ENCODE data around the gene SLC5A10.
"Not testable (repeated sequence)": the region's sequence is repeated elsewhere in the genome, so short reads cannot be mapped to it uniquely, and the experiment has no call there.

Gene SLC5A10

DNA sequence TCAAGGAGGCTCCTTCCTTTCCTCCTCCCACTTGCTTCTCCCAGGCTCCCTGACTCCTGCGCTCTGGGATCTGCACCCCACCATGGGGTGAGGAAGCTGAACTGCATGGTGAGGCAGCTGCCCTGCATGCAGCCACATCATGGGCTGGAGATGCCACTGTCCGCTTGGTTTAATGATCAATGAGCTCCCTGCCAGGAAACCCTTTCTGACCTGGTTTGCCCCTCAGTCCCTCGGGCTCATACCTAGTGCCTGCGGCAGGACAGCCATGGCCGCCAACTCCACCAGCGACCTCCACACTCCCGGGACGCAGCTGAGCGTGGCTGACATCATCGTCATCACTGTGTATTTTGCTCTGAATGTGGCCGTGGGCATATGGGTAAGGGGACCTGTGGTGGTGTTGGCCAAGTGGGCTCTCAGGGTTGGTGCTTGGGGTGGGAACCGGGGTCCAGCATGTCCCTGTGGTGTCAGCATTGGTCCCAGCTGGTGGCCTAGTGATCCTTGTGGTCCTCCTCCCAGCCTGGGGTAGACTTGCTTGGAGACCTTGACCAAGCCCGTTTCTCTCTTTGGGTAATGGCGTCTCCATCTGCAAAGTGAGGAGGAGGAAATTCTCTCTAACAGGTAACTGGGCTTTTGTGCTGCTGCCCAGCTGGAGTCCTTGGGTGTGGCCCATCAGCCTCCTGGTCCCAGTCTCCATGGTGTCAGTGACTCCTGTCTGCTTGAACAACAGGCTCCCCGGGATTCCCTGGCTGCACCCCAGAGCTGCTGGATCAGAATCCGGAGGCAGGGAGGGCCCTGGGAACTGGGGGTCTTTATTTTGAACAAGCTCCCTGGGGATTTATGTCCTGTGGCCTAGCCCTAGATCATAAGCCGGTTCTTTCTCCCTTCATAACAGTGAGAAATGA lies at the start of gene SLC5A10:
SLC5A10 (plus strand) TSS at position 225 of the 902 bp plus-strand sequence; CDS start at position 266, 41 bp downstream.
- no peak for DNase-seq (ENCODE audit: low read depth)

DNA sequence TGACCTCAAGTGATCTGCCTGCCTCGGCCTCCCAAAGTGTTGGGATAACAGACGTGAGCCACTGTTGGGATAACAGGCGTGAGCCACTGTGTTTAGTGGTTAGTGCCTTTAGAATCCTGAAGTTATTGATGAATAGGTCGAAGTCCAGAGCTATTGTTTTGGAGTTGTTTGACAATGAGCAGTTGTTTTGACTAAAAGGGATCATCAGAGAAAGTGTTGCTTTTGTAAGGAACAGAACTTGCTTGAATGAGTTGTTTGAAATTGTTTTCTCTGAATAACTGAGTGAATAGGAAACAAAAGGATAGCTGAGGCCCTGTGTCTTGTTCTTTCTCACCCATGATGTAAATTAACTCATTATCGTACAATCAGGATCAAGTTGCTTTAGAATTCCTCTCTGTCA lies 47.5 kb upstream of the SLC5A10 start:
- no peak for DNase-seq (ENCODE audit: low read depth)

DNA sequence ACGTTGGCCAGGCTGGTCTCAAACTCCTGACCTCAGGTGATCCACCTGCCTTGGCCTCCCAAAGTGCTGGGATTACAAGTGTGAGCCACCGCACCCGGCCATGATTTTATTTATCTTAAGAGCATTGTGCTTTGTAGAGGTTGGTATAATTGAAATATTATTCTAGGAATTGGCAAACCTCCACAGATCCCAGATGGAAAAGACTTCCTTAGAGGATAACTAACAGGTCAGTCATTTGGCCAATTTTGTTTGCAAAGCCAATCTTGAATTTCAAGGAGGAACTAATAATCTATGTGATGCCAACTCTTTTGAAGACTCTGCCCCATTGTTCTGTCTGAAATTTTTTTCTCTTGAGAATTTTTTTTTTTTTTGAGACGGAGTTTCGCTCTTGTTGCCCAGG lies 46.7 kb upstream of the SLC5A10 start:
- DNase-seq (ENCODE audit: low read depth): no peak

DNA sequence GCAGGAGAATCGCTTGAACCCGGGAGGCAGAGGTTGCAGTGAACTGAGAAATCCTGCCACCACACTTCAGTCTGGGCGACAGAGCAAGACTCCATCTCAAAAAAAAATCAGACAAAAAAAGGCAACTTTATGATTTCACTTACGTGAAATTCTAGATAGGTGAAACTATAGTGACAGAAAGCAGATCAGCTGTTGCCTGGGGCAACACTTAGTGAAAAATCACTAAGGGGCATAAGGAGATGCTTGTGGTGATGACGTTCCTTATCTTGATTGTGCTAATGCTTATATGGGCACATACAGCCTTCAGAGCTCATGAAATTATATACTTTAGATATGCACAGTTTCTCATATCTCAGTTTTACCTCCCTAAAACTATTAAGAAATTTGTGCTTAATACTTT lies 41.6 kb upstream of the SLC5A10 start:
- no peak for DNase-seq (ENCODE audit: low read depth)

DNA sequence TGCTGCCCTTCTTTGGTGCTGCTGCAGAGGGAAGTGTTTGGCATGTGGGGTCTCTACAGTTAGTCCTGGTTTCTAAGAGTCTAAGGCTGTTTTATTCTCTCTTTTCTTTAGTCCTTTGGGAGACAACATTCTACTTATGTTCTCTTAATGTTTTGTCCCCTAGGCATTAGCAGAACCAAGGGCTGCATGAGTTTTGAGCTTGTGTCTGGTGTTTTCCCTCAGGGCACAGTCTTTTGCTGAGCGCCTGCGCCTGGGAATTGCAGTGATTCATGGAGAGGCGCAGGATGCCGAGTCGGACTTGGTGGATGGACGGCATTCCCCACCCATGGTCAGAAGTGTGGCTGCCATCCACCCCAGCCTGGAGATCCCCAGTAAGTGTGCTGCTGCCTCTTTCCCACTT lies 41.1 kb upstream of the SLC5A10 start:
- DNase-seq (ENCODE audit: low read depth): no peak

DNA sequence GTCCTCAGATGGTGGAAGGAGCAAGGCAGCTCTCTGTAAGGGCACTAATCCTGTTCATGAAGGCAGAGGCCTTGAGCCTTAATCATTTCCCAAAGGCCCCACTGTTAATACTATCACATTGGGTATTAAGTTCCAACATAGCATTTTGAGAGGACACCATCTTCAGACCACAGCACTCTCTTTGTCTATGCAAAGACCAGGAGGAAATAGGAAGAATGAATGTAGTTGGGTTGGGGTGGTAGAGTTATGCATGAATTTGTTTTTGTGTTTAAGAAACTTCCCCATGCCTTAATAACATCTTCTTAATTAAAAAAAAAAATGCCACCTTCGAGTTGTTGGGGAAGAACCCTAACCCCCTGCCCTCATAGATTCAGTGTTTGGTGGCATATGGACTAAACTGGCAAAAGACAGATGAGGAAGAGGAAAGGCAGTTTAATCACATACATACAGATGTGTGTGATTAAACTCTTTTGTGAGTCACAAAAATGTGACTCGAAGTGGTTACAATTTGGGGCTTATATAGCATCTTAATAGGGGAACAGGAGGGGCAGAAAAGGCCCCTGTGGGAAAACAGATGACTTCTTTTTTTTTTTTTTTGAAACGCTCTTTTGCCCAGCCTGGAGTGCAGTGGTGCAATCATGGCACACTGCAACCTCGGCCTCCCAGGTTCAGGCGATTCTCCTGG lies 35.0 kb upstream of the SLC5A10 start:
- DNase-seq (ENCODE audit: low read depth): peak; percentile 20

DNA sequence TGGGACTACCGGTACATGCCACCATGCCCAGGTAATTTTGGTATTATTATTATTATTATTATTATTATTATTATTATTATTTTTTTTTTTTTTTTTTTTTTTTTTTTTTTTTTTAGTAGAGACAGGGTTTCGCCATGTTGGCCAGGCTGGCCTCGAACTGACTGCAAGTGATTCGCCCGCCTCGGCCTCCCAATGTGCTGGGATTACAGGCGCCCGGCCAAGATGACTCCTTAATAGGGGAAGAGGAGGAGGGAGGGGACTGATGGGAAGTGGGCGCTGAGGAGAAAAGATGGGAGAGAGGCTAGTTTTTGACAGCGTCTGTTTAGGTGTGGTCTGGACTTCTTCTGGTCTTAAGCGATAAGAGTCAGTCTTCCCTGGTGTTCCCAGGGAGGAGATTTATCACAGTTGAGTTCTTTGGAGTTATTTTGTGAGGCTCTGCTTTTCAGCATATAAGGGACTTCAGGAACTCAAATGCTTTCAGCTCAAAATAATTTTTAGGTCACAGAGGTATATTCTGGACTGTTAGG lies 34.4 kb upstream of the SLC5A10 start:
- no peak for DNase-seq (ENCODE audit: low read depth)

DNA sequence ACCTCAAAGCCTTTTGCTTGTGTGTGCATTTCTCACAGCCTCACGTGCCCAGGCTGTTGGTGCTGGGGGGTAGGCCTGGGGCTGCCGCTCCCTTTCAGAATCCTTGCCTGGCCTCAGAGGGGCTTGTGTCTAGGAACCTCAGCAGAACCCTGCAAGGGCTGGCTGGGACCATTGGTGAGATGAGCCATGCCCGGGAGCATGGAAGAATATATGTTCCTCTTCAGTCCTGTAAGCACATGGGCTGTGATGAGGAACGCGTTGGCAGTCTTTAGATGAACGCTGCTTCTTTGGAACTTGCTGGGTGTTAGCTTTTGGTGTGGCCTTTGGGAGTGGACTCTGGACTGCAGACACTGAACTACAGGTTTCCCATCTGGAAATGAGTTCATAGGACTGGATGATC lies 32.0 kb upstream of the SLC5A10 start:
- DNase-seq (ENCODE audit: low read depth): no peak

DNA sequence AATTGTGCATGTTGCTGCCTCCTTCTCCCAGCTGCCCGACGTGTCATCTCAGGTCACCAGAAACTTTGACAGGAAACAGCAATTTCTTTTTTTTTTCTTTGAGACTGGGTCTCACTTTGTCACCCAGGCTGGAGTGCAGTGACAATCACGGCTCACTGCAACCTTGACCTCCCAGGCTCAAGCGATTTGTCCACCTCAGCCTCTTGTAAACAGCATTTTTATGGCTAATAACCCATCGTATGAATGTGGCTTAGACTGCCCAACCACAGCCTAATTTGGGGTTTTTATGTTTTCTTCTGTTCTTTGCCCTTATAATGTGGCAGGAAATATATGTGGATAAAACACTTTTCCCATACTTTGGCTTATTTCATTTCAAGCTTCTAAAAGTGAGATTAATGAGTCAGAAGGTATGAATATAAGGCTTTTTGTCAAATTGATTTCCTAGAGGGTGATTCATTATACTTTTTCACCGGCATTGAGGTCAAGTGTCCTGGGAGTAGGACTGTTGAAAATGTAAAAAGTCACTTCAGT lies 31.0 kb upstream of the SLC5A10 start:
- peak; percentile 1 for DNase-seq (ENCODE audit: low read depth)

DNA sequence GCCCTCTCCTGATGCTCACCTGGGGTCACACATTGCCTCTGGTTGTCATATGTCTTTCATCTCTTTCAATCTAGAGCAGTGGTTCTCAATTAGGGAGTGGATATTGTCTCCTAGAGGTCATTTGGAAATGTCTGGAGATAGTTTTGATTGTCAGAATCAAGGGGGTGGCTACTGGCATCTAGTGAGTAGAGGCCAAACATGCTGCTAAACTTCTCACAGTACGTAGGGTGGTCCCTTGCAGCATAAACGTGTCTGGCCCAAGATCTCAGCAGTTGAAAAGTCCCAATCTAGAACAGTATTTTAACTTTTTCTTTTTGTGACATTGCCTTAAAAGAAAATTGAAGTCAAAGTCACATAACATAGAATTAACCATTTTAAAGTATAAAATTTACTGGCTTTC lies 30.5 kb upstream of the SLC5A10 start:
- DNase-seq (ENCODE audit: low read depth): no peak

DNA sequence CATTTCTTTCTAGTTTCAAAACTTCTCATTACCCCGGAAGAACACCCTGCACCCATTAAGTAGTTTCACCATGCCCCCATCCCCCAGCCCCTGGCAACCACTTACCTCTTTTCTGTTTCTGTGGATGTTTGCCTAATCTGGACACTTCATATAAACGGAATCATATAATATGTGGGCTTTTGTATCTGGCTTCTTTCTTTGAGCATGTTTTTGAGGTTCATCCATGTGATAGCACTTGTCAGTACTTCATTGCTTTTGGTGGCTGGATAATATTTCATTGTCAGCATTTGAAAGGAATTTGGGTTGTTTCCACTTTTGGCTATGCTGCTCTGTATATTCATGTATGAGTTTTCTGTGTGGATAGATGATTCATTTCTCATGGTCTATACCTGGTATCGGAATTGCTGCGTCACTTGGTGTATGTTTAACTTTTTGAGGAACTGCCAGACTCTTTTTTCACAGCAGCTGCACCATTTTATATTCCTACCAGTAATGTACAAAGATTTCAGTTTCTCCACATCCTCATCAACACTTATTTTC lies 30.0 kb upstream of the SLC5A10 start:
- no peak for DNase-seq (ENCODE audit: low read depth)

DNA sequence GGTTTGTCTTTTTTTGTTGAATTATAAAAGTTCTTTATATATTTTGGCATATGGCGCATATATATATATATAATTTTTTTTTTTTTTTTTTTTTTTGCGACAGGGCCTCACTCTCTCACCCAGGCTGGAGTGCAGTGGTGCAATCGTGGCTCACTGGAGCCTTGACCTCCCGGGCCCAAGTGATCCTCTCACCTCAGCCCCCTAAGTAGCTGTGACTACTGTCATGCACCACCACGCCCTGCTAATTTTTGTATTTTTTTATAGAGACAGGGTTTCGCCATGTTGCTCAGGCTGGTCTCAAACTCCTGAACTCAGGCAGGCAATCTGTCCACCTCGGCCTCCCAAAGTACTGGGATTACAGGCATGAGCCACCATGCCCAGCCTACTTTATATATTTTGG lies 29.4 kb upstream of the SLC5A10 start:
- DNase-seq (ENCODE audit: low read depth): not testable (repeated sequence)

DNA sequence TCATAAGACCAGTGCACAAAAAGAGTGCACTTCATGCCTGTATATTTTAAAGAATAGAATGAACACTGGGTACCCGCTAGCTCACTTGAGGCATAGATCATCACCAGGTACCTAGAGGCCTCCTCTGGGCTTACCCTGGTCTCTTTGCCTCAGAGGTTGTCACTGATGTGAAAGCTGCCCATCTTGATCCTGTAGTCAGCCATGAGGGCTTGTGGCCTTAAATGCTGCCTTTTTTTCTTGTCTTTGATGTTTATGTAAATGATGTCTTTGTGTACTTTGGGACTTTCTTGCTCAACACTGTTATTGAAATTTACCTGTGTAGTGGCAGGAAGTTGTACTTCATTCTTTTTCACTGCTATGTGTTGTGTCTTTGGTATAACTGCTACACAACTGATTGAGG lies 26.8 kb upstream of the SLC5A10 start:
- no peak for DNase-seq (ENCODE audit: low read depth)

DNA sequence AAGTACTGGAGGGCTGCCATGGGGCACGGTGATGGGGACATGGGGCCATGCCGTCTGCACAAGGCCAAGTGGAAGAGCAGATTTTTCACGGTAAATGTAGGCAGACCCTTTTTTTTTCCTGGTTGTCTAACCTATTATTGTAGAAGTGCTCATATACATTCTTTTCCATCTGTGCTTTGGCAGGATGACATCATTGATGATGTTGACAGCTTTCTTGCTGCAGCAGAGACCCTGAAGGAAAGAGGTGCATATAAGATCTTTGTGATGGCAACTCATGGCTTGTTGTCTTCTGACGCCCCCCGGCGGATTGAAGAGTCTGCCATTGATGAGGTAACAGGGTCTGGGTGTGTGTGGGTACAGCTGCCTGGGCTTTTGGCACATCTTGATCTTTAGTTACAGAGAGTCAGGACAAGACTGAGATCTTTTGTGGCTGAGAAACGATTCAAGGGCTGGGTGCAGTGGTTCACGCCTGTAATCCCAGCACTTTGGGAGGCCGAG lies 23.3 kb upstream of the SLC5A10 start:
- DNase-seq (ENCODE audit: low read depth): no peak

DNA sequence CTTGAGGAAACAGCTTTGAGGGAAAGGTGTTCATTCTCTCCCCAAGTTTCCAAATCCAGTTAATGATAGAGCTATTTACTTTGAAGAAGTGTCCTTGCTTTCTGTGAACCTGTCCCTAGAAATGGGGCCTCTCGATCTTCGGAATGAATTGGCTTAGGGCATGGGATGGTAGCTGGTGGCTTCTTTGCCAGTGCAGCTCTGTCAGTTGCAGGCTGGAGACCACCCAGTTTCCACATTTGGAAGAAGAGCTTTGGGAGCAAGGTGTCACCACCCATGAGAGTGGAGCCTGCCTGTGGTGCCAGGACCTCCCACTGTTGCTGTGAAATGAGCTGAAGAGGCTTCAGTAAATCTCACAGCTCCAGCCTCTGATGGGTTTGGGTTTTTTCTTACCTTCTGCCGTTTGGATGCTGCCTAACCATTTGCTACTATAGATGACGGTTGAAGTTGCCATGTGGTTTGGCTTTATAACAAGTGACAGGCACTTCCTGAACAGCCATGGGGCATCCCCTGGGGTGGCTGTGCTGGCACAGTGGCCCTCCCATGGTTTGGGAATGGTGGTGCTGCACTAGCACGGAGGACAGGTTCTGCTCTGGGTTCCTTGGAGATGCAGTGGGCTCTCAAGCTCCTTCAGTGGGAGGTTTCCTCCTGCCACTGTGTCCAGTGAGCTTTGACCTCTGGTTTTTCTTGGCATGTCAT lies 19.5 kb upstream of the SLC5A10 start:
- no peak for DNase-seq (ENCODE audit: low read depth)

DNA sequence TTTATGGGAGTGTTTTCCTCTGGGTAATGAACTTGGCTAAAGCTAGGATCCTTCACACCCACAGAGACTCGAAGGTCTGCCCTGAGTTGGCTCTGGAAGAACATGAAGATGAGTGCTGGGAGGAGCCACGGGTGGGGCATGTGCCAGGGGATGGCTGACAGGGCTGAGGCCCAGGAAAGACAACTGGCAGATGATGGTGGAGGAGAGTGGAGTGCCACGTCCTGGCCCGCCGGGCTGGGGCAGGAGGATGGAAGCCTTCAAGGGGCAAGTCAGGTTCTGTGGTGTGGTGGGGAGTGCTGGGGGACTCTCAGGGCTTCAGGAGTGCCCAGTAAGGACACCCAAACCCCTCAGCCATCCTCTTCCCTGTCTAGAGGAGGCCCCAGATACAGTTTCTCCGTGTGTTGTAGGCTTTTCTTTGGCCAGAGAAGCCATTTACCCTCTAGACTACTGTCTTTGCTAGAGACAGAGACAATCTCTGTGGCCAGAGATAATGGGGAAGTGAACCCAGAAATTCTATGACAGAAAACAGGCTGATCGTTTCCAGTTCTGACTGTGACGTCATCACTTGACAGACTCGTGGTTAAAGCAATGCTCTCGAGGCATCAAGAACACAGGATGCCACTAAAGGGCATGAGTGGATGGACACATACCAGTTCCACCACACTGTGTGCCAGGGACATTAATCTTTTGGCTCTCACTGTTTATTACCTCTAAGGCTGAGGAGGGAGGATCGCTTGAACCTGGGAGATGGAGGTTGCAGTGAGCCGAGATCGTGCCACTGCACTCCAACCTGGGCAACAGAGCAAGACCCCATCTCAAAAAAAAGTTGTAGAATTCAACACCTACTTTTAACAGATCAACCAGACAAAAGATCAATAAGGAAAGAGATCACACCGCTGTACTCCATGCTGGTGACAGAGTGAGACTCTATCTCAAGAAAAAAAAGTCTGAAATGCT lies 18.6 kb upstream of the SLC5A10 start:
- DNase-seq (ENCODE audit: low read depth): no peak

DNA sequence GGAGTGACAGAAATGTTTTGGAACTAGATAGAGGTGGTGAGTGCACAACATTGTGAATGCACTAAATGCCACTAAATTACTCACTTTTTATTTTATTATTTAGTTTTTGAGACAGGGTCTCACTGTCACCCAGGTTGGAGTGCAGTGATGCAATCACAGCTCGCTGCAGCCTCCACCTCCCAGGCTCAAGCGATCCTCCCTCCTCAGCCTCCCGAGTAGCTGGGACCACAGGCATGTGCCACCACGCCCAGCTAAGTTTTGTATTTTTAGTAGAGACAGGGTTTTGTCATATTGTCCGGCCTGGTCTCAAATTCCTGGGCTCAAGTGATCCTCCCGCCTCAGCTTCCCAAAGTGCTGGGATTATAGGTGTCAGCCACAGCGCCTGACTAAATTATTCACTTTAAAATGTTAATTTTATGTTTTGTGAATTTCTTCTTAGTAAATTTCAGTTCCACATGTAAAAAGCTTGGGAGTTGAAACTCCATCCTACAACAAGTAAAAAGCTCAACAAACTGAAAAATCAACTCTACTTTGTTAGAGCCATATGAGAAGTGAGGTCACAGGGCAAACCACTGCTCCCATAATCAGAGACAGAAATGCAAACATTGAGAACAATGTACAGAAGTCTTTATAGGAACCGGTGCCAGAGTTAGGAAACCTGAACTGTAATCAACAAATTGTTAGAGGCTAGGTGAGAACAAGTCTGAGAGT lies 13.8 kb upstream of the SLC5A10 start:
- no peak for DNase-seq (ENCODE audit: low read depth)

DNA sequence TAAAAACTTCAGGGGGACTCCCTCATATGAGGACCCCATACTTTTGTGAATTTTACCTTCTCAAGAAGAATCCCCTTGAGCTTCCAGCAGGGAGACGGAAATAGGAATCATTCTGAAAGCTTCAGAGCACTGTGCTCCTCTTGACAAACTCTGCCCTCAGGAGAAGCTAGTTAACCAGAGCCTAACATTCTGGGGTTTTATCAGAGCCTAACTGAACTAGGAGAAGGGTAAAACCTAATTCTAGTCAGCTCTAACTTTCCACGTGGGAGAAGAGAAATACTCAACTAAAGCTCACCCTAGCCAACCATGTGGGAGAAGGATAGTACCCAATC lies 13.3 kb upstream of the SLC5A10 start:
- no peak for DNase-seq (ENCODE audit: low read depth)

DNA sequence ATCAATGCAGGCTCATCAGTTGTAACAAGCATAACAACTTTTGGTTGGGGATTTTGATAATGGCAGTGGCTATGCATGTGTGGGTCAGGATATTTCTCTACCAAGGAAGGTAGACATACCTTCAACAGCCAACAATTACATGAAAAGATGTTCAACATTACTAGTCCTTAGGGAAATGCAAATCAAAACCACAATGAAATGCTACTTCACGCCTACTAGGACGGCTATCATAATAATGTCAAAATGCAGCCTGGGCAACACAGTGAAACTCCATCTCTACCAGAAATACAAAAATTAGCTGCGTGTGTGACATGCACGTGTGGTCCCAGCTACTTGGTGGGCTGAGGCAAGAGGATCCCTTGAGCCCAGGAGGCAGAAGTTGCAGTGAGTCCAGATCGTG lies 7.3 kb upstream of the SLC5A10 start:
- no peak for DNase-seq (ENCODE audit: low read depth)

DNA sequence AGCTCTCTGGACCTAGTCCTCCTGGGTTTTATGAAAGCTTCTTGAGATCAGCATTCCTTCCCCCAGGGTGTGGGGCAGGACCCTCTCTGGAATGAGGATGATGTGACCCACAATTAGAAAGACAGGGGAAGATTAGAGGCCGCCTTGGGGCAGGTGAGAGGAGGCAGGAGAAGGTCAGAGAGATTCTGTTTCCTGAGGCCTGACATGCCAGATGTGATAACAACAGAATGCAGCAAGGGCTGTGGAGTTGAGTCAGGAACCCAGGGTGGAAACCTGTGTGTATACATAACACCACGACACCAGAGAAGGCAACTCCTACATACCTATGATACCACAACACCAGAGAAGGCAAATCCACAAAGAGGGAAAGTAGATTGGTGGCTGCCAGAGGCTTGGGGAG lies 5.4 kb upstream of the SLC5A10 start:
- DNase-seq (ENCODE audit: low read depth): no peak

Measured in GM04503 (cell line).